H9 (cell line): ENCODE measurements around the gene AFAP1L2. TPM values are rescaled to one million over a fixed set of nuclear protein-coding genes. Genes with fewer than 3 reads are reported as not detected.

Experiments
- DNase-seq: peaks from one replicate; pipeline ENCODE4 v3.0.0-alpha.2; 2017
- H2AFZ ChIP-seq: one replicate; pipeline ENCODE4 v1.6.1; 2013; ENCODE audit warnings: mild to moderate bottlenecking, low read length, control low read depth, moderate library complexity
- H2AK5ac ChIP-seq: 2 replicates; pipeline ENCODE4 v1.6.1; 2013; ENCODE audit warnings: low read length, control low read depth, mixed read lengths; ENCODE audit not compliant: insufficient read length
- H2BK120ac ChIP-seq: one replicate; pipeline ENCODE4 v1.6.1; 2013; ENCODE audit warnings: low read depth, mild to moderate bottlenecking, low read length, control low read depth, inconsistent platforms; ENCODE audit not compliant: poor library complexity, severe bottlenecking
- H2BK12ac ChIP-seq: 2 replicates; pipeline ENCODE4 v1.6.1; 2013; ENCODE audit warnings: low read length, control low read depth, mixed read lengths, low read depth; ENCODE audit not compliant: insufficient read length
- H2BK15ac ChIP-seq: 2 replicates; pipeline ENCODE4 v1.6.1; 2013; ENCODE audit warnings: low read depth, low read length, control low read depth
- H2BK20ac ChIP-seq: one replicate; pipeline ENCODE4 v1.6.1; 2013; ENCODE audit warnings: low read depth, mild to moderate bottlenecking, low read length, control low read depth, inconsistent platforms; ENCODE audit not compliant: poor library complexity, severe bottlenecking
- H2BK5ac ChIP-seq: 2 replicates; pipeline ENCODE4 v1.6.1; 2013; ENCODE audit warnings: low read length, control low read depth, mixed read lengths; ENCODE audit not compliant: insufficient read length
- H3K14ac ChIP-seq: 2 replicates; pipeline ENCODE4 v1.6.1; 2013; ENCODE audit warnings: low read length, control low read depth; ENCODE audit not compliant: insufficient read depth
- H3K18ac ChIP-seq: 2 replicates; pipeline ENCODE4 v1.6.1; 2013; ENCODE audit warnings: low read depth, mild to moderate bottlenecking, mixed read lengths, low read length, control low read depth; ENCODE audit not compliant: insufficient read length
- H3K23ac ChIP-seq: 2 replicates; pipeline ENCODE4 v1.6.1; 2013; ENCODE audit warnings: low read length, control low read depth, mixed read lengths, low read depth; ENCODE audit not compliant: insufficient read length
- H3K23me2 ChIP-seq: 2 replicates; pipeline ENCODE4 v1.6.1; 2013; ENCODE audit warnings: low read depth, mild to moderate bottlenecking, mixed read lengths, low read length, control low read depth; ENCODE audit not compliant: insufficient read length, poor library complexity, severe bottlenecking
- H3K27ac ChIP-seq: 2 replicates; pipeline ENCODE4 v1.5.1; 2013; ENCODE audit warnings: low read length, control low read depth, mixed read lengths, low read depth; ENCODE audit not compliant: insufficient read length
- H3K27me3 ChIP-seq: 2 replicates; pipeline ENCODE4 v1.6.1; 2013; ENCODE audit warnings: low read length, control low read depth, inconsistent platforms; ENCODE audit not compliant: insufficient read depth
- H3K4ac ChIP-seq: 2 replicates; pipeline ENCODE4 v1.6.1; 2013; ENCODE audit warnings: low read depth, mild to moderate bottlenecking, control low read depth, inconsistent platforms, low read length, moderate library complexity
- H3K4me1 ChIP-seq: 2 replicates; pipeline ENCODE4 v1.6.1; 2013; ENCODE audit warnings: low read length, control low read depth, inconsistent platforms; ENCODE audit not compliant: insufficient read depth
- H3K4me2 ChIP-seq: 2 replicates; pipeline ENCODE4 v1.6.1; 2013; ENCODE audit warnings: low read length, control low read depth, mixed read lengths; ENCODE audit not compliant: insufficient read length, insufficient read depth
- H3K56ac ChIP-seq: 2 replicates; pipeline ENCODE4 v1.6.1; 2013; ENCODE audit warnings: low read depth, mild to moderate bottlenecking, mixed read lengths, low read length, control low read depth; ENCODE audit not compliant: insufficient read length
- H3K79me1 ChIP-seq: 2 replicates; pipeline ENCODE4 v1.6.1; 2013; ENCODE audit warnings: low read depth, mild to moderate bottlenecking, moderate library complexity, low read length, control low read depth, inconsistent platforms; ENCODE audit not compliant: insufficient read depth, poor library complexity, severe bottlenecking
- H3K79me2 ChIP-seq: 2 replicates; pipeline ENCODE4 v1.6.1; 2013; ENCODE audit warnings: low read length, control low read depth, inconsistent platforms; ENCODE audit not compliant: insufficient read depth
- H3K9ac ChIP-seq: 2 replicates; pipeline ENCODE4 v1.6.1; 2013; ENCODE audit warnings: low read length, control low read depth, mixed read lengths; ENCODE audit not compliant: insufficient read length; ENCODE audit errors: extremely low read depth
- H3K9me3 ChIP-seq: one replicate; pipeline ENCODE4 v1.6.1; 2013; ENCODE audit warnings: low read depth, low read length, inconsistent platforms; ENCODE audit not compliant: control insufficient read depth
- H3T11ph ChIP-seq: one replicate; pipeline ENCODE4 v1.6.1; 2013; ENCODE audit warnings: mild to moderate bottlenecking, low read length, control low read depth, inconsistent platforms
- H4K20me1 ChIP-seq: one replicate; pipeline ENCODE4 v1.6.1; 2013; ENCODE audit not compliant: control insufficient read depth, insufficient read length, insufficient read depth
- H4K5ac ChIP-seq: 2 replicates; pipeline ENCODE4 v1.6.1; 2013; ENCODE audit warnings: low read depth, mild to moderate bottlenecking, mixed read lengths, low read length, control low read depth; ENCODE audit not compliant: insufficient read length
- H4K8ac ChIP-seq: replicated peaks from 2 replicates; pipeline ENCODE4 v1.6.1; 2013; ENCODE audit warnings: low read length, control low read depth, mixed read lengths, low read depth; ENCODE audit not compliant: insufficient read length
- H4K91ac ChIP-seq: 2 replicates; pipeline ENCODE4 v1.6.1; 2013; ENCODE audit warnings: low read depth, mild to moderate bottlenecking, moderate library complexity, mixed read lengths, low read length, control low read depth; ENCODE audit not compliant: insufficient read length
- H3K27ac Mint-ChIP-seq, 3 experiments: 2 replicates in 2 of 3; 3 replicates in 1 of 3; pipeline ENCODE4 v1.8.0; 2020 to 2021; ENCODE audit warnings: mixed read lengths in 3 of 3, mild to moderate bottlenecking in 1 of 3, moderate library complexity in 1 of 3
- H3K27me3 Mint-ChIP-seq: 2 replicates; pipeline ENCODE4 v1.8.0; 2021; ENCODE audit warnings: low read depth, mild to moderate bottlenecking, moderate library complexity, mixed read lengths
- H3K36me3 Mint-ChIP-seq, 3 experiments: 2 replicates in 2 of 3; 3 replicates in 1 of 3; pipeline ENCODE4 v1.8.0; 2020 to 2021; ENCODE audit warnings: low read depth in 3 of 3, mixed read lengths in 3 of 3; ENCODE audit not compliant: insufficient read depth in 1 of 3
- H3K4me1 Mint-ChIP-seq, 2 experiments: 2 replicates each; pipeline ENCODE4 v1.8.0; 2020; ENCODE audit warnings: mixed read lengths in 2 of 2
- H3K4me3 Mint-ChIP-seq, 2 experiments: 2 replicates in 1 of 2; 3 replicates in 1 of 2; pipeline ENCODE4 v1.8.0; 2020 to 2021; ENCODE audit warnings: mild to moderate bottlenecking in 2 of 2, mixed read lengths in 2 of 2, moderate library complexity in 1 of 2
- H3K9me3 Mint-ChIP-seq, 2 experiments: 2 replicates in 1 of 2; 3 replicates in 1 of 2; pipeline ENCODE4 v1.8.0; 2020; ENCODE audit warnings: mild to moderate bottlenecking in 2 of 2, mixed read lengths in 2 of 2, moderate library complexity in 1 of 2
- CTCF ChIP-seq: fragments of 200-600 bp; sonication (generic); conservative IDR thresholded peaks from 3 replicates; pipeline ENCODE4 v1.8.0; 2021; ENCODE audit warnings: antibody characterized with exemption, mild to moderate bottlenecking
- WGBS: extraction: QIAGEN DNeasy Blood & Tissue Kit; methylation state at CpG from one replicate; pipeline ENCODE4 v1.1.7; 2013; ENCODE audit warnings: missing lambda C conversion rate, low lambda C conversion rate, mixed read lengths; ENCODE audit not compliant: insufficient read length; ENCODE audit errors: extremely low coverage; 5-methylcytosine and 5-hydroxymethylcytosine counted together
- total RNA-seq: library from RNA; stranded (reverse); gene quantifications from 2 replicates; pipeline ENCODE4 v1.2.1, GENCODE V29; 2021

The AFAP1L2 gene
- total RNA-seq, 1 experiment from 2014 or later, result 0.77 TPM

GRCh38 chr10:114368057-114368391, 36.3 kb downstream of the AFAP1L2 start:
- Histone ChIP-seq H3K27me3 (no peaks in the 10 kb centered on the region), H2AFZ (no peak overlapping the region), H3K18ac (no peak overlapping the region), H3K27ac (no peak overlapping the region), H4K5ac (no peak overlapping the region), H4K20me1 (no peaks in the 10 kb centered on the region), H2BK15ac (no peak overlapping the region), H3K23me2 (no peaks in the 10 kb centered on the region), H3T11ph (no peak overlapping the region), H3K56ac (no peak overlapping the region), H3K79me2 (no peaks in the 10 kb centered on the region), H3K4me1 (no peaks in the 10 kb centered on the region), H3K4ac (no peak overlapping the region), H2BK12ac (no peak overlapping the region), H3K4me2 (no peak overlapping the region), H3K23ac (no peak overlapping the region), H3K9ac (no peak overlapping the region), H2AK5ac (no peak overlapping the region), H2BK20ac (no peak overlapping the region), H4K8ac (no peak overlapping the region), H4K91ac (no peak overlapping the region), H2BK120ac (no peak overlapping the region), H3K79me1 (no peaks in the 10 kb centered on the region), H3K9me3 (no peaks in the 10 kb centered on the region), H3K14ac (no peak overlapping the region), H2BK5ac (no peak overlapping the region)
- 0 out of 4 replicates have a peak, but pooled peaks cover 0 to under 1% of the 10 kb centered on the region in 2 experiments for H3K4me1 Mint-ChIP-seq
- H3K4me3 Mint-ChIP-seq, result no peak overlapping the region
- no peak for DNase-seq
- no peak overlapping the region for H3K27ac Mint-ChIP-seq
- H3K36me3 Mint-ChIP-seq, result no peaks in the 10 kb centered on the region
- H3K9me3 Mint-ChIP-seq, result no peaks in the 10 kb centered on the region
- TF ChIP-seq CTCF, result no peak
- no peaks in the 10 kb centered on the region; the same call in 1 of the 2 replicates for H3K27me3 Mint-ChIP-seq
- WGBS, result no CpG with 5 or more reads among the region's 4 CpGs
